OCI-LY3 (cell line): ENCODE measurements around the gene SLC25A41.

Experiments
- H2AFZ ChIP-seq: fragments of 200-600, 300-600 bp; shearing (Covaris generic); 2 replicates; pipeline ENCODE4 v1.6.0; 2014; ENCODE audit warnings: antibody characterized with exemption, low read depth, low read length
- H3K27ac ChIP-seq: fragments of 200-600, 300-600 bp; sonication (generic); 2 replicates; pipeline ENCODE4 v1.5.1; 2014; ENCODE audit warnings: mild to moderate bottlenecking, low read length, moderate library complexity, mixed read lengths
- H3K27me3 ChIP-seq: fragments of 200-600, 300-600 bp; sonication (generic); 2 replicates; pipeline ENCODE4 v1.6.1; 2014; ENCODE audit warnings: low read depth, low read length, mixed read lengths
- H3K36me3 ChIP-seq: fragments of 200-600, 300-600 bp; sonication (generic); replicated peaks from 2 replicates; pipeline ENCODE3; 2014; ENCODE audit warnings: low read depth, low read length, mixed read lengths
- H3K4me1 ChIP-seq: fragments of 300-600, 200-600 bp; sonication (generic); 2 replicates; pipeline ENCODE4 v1.6.1; 2014; ENCODE audit warnings: low read length, mixed read lengths
- H3K4me2 ChIP-seq: fragments of 200-600, 300-600 bp; sonication (generic); 2 replicates; pipeline ENCODE4 v1.6.1; 2014; ENCODE audit warnings: low read length, mixed read lengths
- H3K4me3 ChIP-seq: fragments of 300-600, 200-600 bp; sonication (generic); 2 replicates; pipeline ENCODE4 v1.5.1; 2014; ENCODE audit warnings: antibody characterized with exemption, mild to moderate bottlenecking, low read length, moderate library complexity
- H3K79me2 ChIP-seq: fragments of 300-600, 200-600 bp; shearing (Covaris generic); 2 replicates; pipeline ENCODE4 v1.6.1; 2014; ENCODE audit warnings: mild to moderate bottlenecking, low read length, mixed read lengths
- H3K9ac ChIP-seq: fragments of 300-600, 200-600 bp; shearing (Covaris generic); 2 replicates; pipeline ENCODE4 v1.6.0; 2014; ENCODE audit warnings: mild to moderate bottlenecking, low read length, moderate library complexity
- H3K9me3 ChIP-seq: fragments of 200-600, 300-600 bp; shearing (Covaris generic); 2 replicates; pipeline ENCODE4 v1.6.1; 2014; ENCODE audit warnings: low read length, mixed read lengths; ENCODE audit not compliant: insufficient read depth
- H4K20me1 ChIP-seq: fragments of 200-600, 300-600 bp; sonication (generic); 2 replicates; pipeline ENCODE4 v1.6.1; 2016; ENCODE audit warnings: low read length, mixed read lengths; ENCODE audit not compliant: insufficient read depth
- EZH2phosphoT487 ChIP-seq: fragments of 200-600 bp; shearing (Covaris generic); IDR thresholded peaks from 2 replicates; pipeline ENCODE4 v1.6.1; 2018; ENCODE audit warnings: antibody characterized with exemption, mixed run types, low read depth
- TF ChIP-seq, protein P1 (sequence below): fragments of 200-600, 300-600 bp; sonication (generic); IDR thresholded peaks from 2 replicates; pipeline ENCODE4 v1.5.1; 2014; ENCODE audit warnings: antibody characterized with exemption, low read length, low read depth

SLC25A41 gene

DNA sequence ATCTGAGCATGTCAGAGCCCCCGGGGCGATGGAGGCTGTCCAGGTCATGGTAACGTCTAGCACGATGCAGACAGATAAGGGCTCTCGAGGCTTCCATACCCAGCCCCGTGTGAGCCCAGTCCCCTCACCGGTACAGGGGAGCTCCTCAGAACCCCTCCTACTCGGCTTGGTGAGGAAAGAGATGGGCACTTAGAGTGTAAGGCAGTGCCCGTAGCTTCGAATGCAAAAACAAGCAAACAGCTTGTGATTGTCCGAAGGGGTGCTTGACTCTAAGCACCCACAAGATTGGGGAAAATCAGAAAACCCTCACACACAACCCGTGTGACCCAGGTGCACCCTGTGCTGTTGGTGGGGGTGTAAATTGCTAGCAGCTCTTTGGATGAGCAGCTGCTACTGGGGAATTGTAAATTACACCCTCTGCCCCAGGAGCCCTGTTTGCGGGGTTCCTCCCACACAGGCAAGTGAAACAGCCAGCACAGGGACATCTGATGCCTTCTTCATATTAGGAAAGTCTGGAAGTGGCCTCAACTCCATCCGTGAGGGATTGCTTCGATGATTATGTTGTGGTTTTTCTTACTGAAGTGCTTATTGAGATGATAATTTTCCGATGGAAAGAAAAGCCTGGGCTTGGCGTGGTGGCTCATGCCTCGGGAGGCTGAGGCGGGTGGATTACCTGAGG lies 56.9 kb downstream of the SLC25A41 start:
- TF ChIP-seq, protein P1, sequence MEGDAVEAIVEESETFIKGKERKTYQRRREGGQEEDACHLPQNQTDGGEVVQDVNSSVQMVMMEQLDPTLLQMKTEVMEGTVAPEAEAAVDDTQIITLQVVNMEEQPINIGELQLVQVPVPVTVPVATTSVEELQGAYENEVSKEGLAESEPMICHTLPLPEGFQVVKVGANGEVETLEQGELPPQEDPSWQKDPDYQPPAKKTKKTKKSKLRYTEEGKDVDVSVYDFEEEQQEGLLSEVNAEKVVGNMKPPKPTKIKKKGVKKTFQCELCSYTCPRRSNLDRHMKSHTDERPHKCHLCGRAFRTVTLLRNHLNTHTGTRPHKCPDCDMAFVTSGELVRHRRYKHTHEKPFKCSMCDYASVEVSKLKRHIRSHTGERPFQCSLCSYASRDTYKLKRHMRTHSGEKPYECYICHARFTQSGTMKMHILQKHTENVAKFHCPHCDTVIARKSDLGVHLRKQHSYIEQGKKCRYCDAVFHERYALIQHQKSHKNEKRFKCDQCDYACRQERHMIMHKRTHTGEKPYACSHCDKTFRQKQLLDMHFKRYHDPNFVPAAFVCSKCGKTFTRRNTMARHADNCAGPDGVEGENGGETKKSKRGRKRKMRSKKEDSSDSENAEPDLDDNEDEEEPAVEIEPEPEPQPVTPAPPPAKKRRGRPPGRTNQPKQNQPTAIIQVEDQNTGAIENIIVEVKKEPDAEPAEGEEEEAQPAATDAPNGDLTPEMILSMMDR = no peak
- no peak for TF ChIP-seq EZH2phosphoT487
- H3K27ac ChIP-seq = no peak overlapping the region

More for the DNA sequence above, 56.9 kb downstream of the SLC25A41 start:
- Histone ChIP-seq H3K4me2 (no peak overlapping the region), H3K9ac (no peak overlapping the region), H3K9me3 (peaks cover 7% of the 10 kb centered on the region; the same call in 1 of the 2 replicates), H4K20me1 (no peaks in the 10 kb centered on the region), H2AFZ (no peak overlapping the region), H3K36me3 (peaks cover 32% of the 10 kb centered on the region), H3K4me3 (no peak overlapping the region), H3K4me1 (peaks cover 9% of the 10 kb centered on the region), H3K27me3 (no peaks in the 10 kb centered on the region), H3K79me2 (no peaks in the 10 kb centered on the region)
